DMS53 treated with DMSO at 0.1 percent for 48 hours (cell line): ENCODE results near the gene ENOX1.
A peak's percentile ranks its signal among the peaks of the same experiment; 100 is the strongest.

Experiments
- DNase-seq: peaks from one replicate; lab custom pipeline; 2025; ENCODE audit not compliant: unreplicated experiment; lab: John Stamatoyannopoulos, UW

ENOX1 gene

GRCh38 chr13:43749503-43749902 is 37.3 kb downstream of the ENOX1 start:
- no peak for DNase-seq

DNA sequence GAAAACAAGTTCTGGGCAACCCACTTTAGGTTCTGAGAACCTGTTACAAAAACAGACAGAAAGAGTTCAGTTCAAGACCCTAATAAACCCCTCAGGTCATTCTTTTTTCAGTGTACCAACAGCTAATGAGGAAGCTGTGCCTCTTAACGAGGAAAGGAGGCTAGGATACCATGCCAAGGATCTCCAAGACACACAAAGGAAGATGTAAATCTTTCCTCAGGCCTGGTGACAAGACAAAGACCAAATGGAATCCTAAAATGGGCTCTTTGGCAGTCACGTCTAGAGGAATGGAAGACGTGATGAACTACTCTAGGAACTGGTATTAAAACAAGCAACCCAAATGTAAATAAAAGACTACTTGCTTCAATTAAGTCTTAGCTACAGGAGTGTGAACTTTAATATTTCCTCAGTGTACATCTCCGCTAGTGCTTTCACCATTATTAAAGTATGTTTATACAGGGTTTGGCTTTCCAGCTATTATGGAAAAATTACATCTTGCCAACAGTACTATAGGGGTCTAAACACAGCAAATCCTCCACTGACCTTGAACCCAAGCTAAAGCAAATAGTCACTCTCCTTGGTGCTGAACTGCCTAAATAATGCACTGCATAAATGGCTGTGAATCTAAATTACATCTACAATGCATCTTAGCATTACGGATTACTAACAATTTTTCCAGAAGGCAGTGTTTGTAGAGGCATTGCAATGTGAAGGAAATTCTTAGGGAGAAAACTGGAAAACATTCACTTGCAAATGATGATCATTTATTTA is 42.3 kb downstream of the ENOX1 start:
- no peak for DNase-seq

- DNase-seq, result no peak
Measured at GRCh38 chr13:43742911-43743310, 43.9 kb downstream of the ENOX1 start.

DNA sequence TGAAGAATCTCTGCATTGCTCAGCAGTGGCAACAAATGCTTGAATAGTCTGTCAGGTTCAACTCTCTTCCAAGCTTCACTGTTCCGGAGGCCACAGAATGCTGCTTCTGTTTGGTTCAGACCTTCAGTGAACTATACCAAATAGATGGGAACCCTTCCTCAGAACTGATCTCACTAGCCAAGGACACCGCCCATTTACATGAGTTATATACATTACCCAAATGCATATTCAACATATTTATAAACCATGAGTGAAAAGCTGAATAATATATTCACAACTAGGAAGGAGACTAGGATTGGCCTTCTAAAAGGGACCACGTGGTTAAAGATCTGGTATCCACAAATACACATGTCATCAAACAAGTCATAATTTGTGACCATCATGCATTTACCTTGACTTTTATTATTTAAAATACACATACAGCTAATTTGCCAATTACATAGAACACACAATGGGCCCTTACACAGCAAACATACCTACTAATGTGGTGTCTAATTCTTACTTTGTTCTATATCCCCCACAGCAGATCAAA is 49.3 kb downstream of the ENOX1 start:
- no peak for DNase-seq

DNA sequence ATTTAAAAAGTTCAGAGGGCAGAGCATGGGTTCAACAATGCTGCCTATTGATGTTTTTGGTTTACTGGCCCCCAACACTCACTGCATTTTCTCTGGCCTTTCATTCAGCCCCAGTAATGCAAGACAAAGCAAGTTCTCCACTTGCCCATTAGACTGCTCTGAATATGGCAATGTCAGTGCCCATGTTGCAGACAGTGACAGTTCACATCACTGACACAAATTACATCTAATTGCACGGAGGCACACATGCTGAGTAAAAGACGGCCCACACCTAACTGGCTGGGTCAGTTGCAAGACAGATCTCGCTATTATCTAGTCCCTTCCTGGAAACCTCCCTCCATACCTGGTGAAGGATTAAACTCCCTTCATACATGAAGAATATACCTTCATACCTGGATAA is 54.0 kb downstream of the ENOX1 start:
- no peak for DNase-seq

- no peak for DNase-seq
Measured at GRCh38 chr13:43731296-43731695, 55.5 kb downstream of the ENOX1 start.

DNA sequence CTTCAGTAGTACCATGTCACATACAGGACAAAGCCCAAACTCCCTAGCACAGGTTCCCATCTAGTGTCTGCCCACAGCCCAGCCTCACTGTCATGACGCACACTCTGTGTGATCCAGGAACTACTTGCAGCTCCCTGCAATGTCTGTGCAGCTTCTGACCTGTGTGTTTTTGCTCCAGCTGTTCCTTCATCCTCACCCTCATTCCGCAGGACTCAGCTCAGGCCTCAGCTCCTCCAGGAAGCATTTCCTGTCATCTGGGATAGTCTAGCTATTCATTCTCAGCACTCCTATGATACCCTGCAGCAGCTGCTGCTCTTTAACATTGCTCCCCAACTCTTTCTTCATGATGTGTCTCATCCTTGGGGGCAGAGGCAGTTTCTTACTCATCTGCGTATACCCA is 56.1 kb downstream of the ENOX1 start:
- DNase-seq, result no peak

DNA sequence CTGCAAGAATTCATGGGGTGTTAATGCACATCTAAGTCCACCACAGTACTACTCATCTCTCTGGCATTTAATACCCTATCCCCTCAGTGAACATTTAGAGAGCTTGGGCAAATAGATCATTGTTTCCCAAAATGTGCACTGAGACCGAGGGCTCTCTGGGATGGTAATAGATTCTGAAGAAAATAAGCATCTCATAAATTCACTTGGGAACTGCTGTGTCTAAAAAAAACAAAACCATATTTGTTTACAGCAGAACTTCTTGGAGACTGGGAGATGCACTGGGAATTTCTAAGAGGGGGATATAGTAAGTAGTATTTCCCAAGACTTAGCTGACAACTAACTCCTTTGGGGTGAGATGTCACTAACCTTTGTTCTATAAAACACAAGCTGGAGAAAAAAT is 58.4 kb downstream of the ENOX1 start:
- DNase-seq, result no peak

DNA sequence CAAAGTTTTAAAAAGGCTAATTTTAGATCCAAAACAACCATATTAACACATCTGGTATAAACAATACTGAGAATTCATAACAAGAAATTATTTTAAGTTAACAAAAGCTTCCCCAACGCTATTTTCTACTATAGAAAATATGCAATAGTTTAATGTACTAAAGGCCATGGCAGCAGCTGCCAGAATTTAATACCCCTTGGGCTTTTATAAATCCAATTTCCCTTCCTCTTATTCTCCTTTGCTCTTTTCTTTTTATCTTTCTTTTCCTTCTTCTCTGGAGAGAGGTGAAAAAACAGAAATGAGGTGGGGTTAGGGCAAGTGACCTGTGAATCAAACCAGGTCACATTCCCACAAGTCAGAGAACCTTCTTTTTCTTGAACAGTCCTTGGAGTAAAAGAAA is 58.9 kb downstream of the ENOX1 start:
- no peak for DNase-seq

- no peak for DNase-seq
Measured at GRCh38 chr13:43725460-43725859, 61.3 kb downstream of the ENOX1 start.

DNA sequence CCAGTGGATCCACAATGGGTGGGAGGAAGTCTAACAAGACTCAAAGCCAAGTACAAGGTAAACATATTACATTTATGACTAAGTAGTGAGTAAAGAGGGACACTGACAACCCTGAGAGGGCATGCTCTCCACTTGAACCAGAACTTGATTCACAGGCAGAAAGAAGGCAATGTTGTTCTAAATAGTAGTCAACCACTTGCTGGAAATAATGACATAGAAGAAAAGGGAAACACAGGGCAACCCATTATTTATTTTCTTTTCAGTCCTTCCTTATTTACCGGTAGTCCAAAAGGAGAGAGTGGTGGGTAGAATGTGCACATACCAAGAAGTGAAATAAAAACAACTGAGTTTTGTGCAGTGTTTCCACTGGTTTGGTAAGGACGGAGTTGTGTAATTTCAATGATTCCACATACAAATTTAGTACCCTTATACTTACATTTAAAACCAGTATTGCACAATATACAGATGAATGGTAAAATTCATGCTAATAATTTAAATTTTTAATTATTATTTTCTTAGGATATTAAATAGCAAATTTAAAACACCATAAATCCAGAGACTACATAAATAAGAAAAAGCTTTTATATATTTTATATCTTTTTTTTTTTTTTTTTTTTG is 65.9 kb downstream of the ENOX1 start:
- DNase-seq, result peak; percentile 18

DNA sequence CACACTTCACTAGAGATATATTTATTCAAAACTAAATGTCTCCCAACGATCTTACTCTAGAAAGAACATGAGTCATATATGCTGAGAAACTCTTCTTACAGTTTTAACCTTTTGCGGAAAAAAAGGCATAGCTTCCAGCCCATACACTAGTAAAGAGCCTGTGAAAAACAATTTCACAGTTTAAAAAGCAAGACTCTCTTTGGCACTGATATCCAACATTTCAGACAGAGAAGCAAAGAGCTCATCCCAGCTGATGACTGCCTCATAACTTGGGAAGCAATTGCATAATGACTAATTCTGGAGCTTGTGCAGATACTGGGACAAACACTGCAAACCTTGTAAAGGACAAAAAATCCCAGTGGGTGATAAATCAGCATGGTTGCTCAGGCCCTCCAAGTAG is 88.0 kb downstream of the ENOX1 start:
- DNase-seq, result no peak

GRCh38 chr13:43698009-43698408 is 88.8 kb downstream of the ENOX1 start:
- no peak for DNase-seq

DNA sequence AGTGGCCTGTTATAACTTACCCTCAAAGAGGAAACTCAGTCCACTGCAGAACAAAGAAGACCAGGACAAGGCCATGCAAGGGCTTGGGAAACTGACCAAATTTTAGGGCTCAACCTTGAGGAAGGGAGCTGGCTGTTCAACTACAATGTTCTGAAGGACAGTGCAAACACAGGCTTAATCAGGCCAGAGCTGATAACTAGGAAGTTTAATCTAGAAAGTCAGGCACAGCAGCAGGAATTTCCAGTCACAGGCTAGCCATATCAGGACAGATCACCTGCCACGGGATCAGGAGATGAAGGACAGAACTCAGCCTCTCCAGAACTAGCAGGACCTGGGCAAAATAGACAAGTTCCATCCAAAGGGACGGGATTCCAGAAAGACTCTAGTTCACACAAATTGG is 89.4 kb downstream of the ENOX1 start:
- DNase-seq, result no peak

DNA sequence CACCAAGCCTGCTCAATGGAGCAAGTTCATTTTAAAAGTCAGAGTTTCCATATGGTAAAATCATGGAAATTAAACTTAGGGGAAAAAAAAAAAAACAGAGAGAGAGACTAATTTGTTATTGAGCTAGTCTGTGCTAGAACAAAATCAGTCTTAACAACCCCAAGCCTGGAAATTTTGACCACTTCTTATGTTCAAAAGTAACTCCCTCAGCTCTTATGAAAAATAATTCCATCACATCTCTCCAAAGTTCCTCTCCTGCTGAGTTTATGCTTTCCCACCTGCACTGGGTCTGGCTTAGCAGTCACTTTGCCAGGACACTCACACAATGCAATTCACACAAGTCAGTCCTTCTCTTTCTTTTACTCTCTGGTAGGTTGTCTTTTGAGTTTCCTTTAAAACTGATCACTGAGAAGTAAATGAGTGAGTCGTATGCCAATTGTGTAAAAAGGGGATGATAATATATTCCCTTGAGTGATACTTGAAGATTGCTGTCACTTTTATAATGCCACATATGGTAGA is 92.6 kb downstream of the ENOX1 start:
- no peak for DNase-seq

DNA sequence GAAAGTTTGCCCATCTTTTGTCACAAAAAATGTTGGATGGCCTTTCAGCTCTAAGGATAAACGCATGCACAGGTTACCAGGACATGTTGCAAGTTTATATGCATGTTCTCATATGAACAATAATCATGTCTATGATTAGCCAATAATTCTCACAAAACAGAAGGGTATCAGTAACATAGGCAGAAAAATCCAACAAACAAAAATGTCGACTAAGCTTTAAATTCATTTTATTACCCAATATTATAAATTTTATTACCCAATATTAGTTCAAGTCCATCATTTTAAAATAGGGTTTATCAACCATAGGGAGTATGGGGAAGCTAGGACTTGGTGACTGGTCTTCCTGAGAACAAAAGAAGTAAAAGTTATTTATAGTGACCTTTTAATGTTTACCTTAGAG is 93.1 kb downstream of the ENOX1 start:
- DNase-seq, result no peak

DNA sequence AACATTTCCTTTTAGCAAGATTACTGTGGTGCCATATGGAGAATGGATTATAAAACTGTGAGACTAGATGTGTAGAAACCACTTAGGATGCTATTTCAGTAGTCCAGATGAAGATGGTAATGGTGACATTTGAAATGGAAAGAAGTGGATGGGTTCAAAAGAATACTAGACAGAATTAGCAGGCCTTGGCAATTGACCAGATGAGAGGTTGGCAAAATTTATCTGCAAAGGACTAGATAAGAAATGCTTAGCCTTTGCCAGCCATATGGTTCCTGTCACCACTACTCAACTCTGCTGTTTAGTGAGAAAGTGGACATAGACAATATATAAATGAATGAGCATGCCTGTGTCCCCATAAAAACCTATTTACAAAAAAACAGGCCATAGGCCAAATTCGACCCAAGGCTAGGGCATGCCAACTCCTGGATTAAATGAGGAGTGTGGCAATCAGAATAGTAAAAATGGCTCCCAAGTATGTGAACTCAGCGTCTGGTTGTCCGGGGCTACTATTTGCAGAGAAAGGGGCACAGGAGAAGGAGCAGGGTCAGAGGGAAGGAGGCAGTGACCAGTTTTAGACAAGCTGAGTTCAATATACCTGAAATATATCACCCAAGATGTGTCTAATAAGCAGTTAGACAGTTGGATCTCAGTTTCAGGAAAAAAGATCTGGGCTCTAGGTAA is 98.4 kb downstream of the ENOX1 start:
- DNase-seq, result no peak

- peak; percentile 42 for DNase-seq
Measured at GRCh38 chr13:43687038-43687437, 99.7 kb downstream of the ENOX1 start.

DNA sequence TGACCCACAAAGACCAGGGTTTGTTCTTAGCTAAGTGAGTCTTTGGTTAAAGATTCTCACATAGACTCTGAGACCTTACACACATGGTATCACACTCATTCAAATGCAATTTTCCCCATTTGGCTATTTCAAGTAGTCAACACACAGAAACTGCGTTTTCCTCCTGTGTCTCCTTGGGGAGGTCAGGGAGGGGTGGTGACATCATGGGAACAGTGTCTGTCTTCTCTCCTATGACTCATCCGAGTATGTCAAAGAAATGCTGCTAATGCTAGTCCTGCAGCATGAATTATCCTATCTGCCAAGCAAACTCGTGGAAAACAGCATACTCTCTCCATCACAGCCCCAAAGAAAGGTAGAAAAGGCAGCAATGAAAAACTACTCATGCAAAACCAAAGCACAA is 100.2 kb downstream of the ENOX1 start:
- peak; percentile 65 for DNase-seq

DNA sequence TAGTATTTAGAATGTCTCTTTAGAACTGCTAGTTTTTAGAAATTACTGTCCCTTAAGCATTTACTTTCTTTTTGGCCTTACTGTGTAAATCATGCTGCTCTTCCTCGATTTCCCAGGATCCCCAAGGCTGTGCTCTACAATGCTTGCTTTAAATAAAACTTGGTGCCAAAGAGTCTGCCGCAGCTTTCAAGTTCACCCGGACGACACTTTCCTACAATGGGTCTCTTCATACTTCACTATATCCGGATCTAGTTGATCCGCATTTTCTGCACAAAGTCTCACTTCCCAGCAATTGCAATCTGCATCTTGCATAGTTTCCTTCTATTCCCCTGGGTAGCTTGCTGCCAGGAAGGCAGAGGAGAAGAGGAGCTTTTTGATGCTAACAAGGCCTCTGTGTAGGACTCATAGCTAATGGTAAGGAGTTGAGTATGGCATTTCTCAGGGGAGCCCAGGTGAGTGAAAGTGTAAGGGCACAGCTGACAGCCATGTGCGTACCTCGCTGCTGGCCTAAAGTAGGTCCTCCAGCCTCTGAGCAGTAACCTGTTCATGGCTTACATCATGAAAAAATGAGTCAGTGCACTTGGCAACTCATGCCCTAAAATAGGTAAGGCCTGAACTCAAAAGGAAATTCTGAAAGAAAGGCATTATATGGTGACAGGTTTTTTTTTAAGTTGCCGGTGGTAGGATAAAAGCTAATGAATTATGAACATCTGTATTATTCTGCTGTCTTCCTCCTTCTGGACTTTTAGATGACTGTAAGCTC is 101.6 kb downstream of the ENOX1 start:
- DNase-seq, result no peak

GRCh38 chr13:43682701-43683100 is 104.1 kb downstream of the ENOX1 start:
- DNase-seq, result no peak
